Measurements from ENCODE around the gene ZNF362. TPM values are rescaled to one million over a fixed set of nuclear protein-coding genes. Genes with fewer than 3 reads are reported as not detected.
"Not testable (repeated sequence)": the region's sequence is repeated elsewhere in the genome, so short reads cannot be mapped to it uniquely, and the experiment has no call there.

ZNF362 gene
- polyA plus RNA-seq, 3 donors, result 55.9 to 65.9 (median 65.4) TPM

DNA sequence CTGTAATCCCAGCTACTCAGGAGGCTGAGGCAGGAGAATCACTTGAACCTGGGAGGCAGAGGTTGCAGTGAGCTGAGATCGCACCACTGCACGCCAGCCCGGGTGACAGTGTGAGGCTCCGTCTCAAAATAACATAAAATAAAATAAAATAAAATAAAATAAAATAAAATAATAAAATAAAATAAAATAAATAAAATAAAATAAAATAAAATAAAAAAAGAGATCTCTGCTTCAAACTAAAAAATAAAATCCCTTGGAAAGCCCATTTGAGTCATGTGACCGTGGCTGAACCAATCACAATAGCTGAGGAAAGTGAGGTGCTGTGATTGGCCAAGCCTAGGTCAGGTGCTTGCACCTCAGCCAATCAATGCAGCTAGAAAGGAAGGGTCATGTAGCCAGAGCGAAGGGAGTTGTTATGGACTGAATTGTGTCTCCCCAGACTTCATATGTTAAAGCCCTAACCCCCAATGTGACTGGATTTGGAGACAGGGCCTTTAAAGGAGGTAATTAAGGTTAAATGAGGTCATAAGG is 18.0 kb upstream of the ZNF362 start:
- DNase-seq (ENCODE audit: extremely low read depth in 1 of 11, low read depth in 9 of 11, low spot score in 4 of 11), result not testable (repeated sequence)

DNA sequence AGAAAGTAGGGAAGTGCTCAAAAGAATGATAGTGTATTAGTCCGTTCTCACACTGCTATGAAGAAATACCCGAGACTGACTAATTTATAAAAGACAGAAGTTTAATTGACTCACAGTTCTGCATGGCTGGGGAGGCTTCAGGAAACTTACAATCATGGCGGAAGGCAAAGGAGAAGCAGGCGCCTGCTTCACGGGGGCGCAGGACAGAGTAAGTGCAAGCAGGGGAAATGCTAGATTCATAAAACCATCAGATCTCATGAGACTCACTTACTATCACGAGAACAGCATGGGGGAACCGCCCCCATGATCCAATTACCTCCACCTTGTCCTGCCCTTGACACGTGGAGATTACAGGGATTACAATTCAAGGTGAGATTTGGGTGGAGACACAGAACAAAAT is 16.9 kb upstream of the ZNF362 start:
- not testable (repeated sequence) for DNase-seq (ENCODE audit: extremely low read depth in 1 of 11, low read depth in 9 of 11, low spot score in 4 of 11)

DNA sequence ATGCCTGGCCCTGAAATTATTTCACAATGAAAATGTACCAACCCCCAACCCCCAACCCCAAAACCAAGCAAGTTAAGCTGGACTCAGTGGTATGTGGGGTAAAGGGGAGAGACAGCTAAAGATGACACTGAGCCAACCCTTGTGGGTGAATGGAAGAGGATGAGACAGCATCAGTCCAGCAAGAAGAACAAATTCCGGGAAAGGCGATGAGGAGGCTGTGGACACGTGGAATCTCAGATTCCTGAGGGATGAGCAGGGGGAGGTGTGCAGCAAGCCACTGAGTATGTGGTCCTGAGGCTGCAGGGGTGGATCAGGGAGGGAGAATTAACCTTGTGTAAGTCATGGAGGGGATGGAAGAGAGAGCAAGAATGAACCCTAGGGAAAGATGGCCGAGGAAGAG is 14.4 kb upstream of the ZNF362 start:
- no peak for DNase-seq (ENCODE audit: extremely low read depth in 1 of 11, low read depth in 9 of 11, low spot score in 4 of 11)

DNA sequence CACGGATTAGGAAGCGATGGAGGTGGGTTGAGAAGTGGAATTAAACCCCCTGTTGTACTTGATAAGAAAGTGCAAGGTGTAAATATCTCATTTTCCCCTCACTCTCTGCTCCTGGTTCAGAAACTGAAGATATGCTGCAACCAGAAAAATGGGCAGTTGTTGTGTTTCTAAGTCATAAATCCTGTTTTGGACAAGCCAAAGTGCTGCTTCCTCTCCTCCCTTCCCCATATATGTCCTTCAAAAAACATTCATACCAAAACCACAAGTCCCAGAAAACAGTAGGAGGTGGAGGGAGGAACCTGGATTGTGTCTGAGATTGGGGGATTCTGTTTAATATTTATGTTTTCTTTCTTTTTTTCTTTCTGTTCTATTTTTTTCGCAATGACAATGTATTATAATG is 13.6 kb upstream of the ZNF362 start:
- no peak for DNase-seq (ENCODE audit: extremely low read depth in 1 of 11, low read depth in 9 of 11, low spot score in 4 of 11)

DNA sequence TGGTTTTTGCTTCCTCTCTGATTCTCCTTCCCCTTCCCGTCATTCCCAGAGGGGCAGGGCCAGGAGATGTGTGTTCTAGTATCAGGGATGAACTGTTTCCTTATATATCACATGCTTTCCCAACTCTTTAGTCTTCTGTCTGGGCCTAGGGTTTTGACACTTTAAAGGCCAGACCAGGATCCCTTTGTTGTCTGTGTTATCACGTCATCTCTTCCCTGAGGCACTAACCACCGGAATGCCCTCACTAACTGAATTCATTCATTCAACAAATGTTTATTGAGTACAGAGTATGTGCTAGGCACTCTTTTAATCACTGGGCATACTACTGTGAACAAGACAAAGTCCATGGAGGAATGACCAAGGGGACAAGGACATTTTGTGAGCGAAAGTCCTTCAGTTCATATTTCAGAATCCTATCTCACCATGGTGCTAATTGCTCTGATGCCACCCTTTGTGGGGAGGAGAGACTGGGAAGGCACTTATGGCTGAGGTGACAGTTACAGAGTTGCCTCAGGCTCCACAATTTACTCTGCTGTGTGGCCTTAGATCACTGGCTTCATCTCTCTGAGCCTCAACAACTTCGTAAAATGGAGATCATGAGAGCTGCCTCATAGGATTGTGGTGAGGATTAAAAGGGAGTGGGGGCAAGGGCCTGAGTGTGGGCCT is 12.0 kb upstream of the ZNF362 start:
- DNase-seq (ENCODE audit: extremely low read depth in 1 of 11, low read depth in 9 of 11, low spot score in 4 of 11), result no peak

DNA sequence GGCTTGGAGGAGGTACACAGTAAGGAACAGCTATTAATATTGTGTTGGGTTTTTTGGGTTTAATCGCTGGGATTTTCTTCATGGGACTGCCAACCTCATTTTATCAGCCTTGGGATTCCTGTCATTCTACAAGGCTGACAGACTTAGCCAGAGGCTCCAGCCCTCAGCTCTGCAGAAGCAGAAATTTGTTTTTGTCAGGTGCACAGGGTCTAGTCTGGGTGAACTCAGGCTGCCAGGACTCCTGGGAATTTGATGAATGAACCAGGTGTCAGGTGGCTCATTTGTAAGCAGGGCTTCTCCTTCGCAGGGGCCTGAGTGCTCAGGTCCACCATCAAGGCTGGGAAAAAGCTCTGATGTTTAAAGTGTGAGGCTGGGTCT is 11.5 kb upstream of the ZNF362 start:
- DNase-seq (ENCODE audit: extremely low read depth in 1 of 11, low read depth in 9 of 11, low spot score in 4 of 11), result no peak

DNA sequence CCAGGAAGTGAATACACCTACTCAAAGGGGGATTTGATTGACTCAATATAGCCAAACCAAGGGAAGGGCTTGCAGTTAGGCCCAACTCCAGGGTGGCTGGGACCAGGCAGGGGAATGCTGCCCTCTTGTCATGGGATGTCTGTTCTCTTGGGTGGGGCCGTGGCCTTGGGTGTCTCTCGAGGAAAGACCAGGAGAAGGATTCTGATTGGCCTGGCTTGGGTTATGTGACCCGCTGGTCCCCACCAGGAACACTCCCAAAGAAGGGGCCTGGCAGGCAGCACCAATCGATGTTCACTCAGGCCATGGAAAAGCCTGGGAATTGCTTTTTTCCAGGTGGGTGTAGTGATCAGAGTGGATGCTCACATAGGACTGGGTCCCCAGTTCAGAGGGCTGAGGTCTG is 10.1 kb upstream of the ZNF362 start:
- no peak for DNase-seq (ENCODE audit: extremely low read depth in 1 of 11, low read depth in 9 of 11, low spot score in 4 of 11)

DNA sequence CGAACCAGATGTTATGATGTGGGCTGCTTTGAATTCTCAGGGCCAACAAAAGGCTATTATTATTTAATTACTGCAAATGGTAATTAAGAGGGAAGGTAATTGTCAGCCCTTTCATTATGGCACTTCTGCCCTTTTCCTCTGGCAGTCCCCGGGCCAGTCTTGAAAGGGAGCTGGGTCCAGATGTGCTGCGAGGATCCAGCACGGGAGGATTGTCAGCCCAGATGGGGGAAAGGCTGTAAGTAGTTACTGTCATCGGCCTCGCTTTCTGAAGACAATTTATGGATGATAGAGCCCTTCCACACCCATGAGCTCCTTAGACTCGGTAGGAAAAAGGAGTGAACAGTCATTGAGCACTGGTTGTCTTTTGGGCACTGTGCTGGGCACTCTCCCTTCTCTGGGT is 8.7 kb upstream of the ZNF362 start:
- no peak for DNase-seq (ENCODE audit: extremely low read depth in 1 of 11, low read depth in 9 of 11, low spot score in 4 of 11)

DNA sequence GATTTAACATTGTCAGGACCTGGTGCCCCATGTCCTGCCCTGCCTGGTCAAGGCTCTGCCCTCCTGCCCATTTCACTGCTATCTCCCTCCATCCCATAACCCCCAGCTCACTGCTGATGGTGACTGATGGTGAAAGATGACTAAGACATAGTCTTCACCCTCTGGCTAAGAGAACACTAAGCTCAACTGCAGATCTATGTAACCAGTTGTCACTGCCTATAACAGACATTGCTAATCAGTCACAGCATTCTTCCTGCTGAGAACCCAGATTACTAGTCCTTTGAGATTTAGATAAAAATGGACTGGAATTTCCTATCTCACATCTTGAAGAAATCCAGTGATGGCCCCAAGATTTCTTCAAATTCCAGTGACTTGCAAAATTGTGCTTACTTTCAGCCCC is 8.0 kb upstream of the ZNF362 start:
- no peak for DNase-seq (ENCODE audit: extremely low read depth in 1 of 11, low read depth in 9 of 11, low spot score in 4 of 11)

DNA sequence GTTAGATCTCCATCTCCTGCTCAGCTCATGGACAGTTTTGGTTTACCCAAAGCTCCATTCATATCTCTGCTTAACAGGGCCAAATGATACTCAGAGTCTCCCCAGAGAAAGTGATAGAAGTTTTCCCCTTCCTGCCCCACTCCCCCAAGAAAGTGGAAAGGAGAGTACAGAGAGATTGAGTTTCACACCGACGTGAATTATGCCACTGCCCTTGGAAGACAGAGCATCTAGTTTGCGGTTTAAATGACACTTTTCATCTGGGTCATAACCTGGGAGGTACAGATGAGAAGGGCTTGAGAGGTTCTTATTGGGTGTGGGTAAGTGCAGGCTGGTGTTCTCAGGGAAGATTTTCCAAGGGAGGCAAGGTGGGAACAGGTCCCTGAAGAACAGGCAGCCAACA is 6.9 kb upstream of the ZNF362 start:
- DNase-seq (ENCODE audit: extremely low read depth in 1 of 11, low read depth in 9 of 11, low spot score in 4 of 11), result no peak

DNA sequence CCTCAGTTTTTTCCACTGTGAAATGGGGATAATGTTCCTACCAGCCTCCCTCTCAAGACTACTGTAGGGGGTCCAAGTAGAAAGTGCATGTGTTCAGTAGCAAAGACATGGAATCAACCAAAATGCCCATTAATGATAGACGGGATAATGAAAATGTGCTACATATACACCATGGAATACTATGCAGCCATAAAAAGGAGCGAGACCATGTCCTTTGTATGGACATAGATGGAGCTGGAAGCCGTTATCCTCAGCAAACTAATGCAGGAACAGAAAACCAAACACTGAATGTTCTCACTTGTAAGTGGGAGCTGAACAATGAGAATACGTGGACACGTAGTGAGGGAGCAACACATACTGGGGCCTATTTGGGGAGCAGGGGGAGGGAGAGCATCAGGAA is 6.1 kb upstream of the ZNF362 start:
- DNase-seq (ENCODE audit: extremely low read depth in 1 of 11, low read depth in 9 of 11, low spot score in 4 of 11), result no peak

DNA sequence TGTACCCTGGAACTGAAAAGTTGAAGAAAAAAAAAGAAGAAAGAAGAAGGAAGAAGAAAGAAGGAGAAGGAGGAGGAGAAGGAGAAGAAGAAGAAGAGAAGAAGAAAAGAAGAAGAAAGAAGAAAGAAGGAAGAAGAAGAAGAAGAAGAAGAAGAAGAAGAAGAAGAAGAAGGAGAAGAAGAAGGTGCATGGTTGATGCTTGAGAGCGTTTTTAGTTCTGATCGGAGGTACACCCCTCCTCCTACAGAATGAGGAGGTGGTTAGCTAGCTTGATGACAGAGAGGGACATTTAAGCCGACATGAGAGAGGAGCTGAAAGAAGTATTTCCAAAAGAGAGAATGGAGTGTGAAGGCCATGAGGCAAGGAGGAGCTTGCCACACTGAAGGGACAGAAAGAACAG is 5.6 kb upstream of the ZNF362 start:
- no peak for DNase-seq (ENCODE audit: extremely low read depth in 1 of 11, low read depth in 9 of 11, low spot score in 4 of 11)

DNA sequence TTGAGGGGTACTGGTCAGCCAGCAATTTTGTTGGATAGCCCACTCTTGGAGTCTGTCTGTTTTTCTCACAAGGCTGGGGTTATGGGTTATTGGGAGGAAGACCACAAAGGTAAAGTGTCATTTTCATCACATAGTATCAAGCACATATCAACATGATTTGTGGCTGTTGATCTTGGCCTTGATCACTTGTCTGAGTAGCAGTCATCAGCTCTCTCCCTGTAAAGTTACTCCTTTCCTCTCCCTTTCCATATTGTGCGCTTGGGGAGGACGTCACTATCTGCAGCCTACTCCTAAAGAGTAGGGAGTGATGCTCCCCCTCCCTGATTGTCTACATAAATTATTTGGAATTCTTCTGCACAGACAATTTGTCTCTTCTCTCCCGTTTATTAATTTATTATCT is 1.8 kb upstream of the ZNF362 start:
- no peak for DNase-seq (ENCODE audit: extremely low read depth in 1 of 11, low read depth in 9 of 11, low spot score in 4 of 11)

DNA sequence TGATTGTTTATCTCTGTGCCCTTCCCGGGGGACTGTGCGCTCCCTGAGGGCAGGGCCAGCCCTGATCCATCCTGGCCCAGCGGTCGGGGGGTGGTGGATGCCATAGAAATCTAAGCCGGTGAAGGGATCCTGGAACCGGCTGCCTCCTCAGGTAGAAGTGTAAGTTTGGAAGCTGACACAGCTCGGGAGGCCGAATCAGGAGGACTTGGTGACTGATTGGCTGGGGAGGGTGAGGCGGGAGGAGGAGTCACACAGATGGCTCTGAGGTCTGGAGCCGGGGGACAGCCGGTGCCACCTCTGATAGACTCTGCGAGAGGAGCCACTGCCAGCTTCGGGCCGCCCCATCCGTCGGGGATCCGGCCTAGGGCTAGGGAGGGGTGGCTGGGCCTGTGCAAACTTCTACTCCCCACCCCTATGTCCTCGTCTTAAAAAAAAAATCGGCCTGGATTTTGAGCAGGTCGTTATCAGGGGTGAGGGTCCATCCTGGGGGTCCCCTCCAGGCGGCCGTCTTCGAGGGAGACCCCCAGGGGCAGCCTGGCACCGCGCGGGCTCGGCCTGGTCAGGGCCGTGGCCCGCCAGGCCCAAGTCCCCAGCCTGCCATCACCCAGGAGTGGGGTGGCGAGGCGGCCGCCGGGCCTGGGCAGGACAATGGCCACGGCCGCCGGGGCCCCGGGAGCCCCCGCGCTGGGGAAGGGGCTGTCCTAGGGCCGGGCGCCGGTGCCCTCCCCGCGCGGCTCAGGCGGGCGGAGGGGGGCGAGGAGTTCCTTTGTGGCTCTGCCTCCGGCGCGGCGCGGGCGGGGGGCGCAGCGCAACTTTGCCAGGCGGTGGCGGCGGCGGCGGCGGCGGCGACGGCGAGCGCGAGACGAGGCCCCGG is 708 bp upstream of the ZNF362 start:
- peak in 5 of 11 donors; percentile 47 to 74 (median 54) for DNase-seq (ENCODE audit: extremely low read depth in 1 of 11, low read depth in 9 of 11, low spot score in 4 of 11)

DNA sequence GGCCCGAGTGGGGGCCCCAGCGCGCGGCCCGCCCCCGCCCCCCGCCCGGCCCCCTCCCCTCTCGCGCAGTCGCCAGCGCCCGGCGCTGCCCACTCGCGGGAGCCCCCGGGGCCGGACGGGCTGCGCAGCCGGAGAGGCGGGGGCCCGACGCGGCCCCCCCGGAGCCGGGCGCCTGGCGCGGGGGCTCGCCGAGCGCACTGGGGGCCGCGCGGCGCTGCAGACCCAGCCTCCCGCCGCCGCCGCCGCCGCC is 146 bp upstream of the ZNF362 start:
- DNase-seq (ENCODE audit: extremely low read depth in 1 of 11, low read depth in 9 of 11, low spot score in 4 of 11), result no peak

DNA sequence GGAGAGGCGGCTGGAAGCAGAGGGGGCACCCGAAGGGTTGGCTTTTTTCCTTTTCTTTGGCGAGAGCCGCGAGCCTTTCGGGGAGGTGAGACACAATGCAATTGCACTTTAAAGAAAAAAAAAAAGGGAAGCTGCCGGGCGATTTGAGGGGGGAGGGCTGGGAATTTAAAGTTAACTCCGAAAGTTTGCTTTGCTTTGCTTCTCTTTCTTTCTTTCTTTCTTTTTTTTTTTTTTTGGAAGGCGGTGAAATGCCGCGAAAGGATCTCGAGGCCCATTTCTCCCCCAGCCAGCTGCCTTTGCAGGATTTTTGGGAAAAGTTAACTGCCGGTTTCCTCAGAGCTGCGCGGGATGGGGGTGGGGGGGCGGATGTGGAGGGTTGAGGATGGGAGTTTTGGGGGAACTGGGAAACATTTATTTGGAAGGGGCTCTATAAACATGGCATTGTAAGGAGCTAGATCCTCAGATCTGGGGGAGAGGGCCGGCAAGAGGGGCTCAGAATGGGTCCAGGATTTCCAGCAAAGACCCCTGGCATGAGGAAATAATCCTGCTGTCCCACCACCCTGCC is 997 bp downstream of the ZNF362 start:
- no peak for DNase-seq (ENCODE audit: extremely low read depth in 1 of 11, low read depth in 9 of 11, low spot score in 4 of 11)

DNA sequence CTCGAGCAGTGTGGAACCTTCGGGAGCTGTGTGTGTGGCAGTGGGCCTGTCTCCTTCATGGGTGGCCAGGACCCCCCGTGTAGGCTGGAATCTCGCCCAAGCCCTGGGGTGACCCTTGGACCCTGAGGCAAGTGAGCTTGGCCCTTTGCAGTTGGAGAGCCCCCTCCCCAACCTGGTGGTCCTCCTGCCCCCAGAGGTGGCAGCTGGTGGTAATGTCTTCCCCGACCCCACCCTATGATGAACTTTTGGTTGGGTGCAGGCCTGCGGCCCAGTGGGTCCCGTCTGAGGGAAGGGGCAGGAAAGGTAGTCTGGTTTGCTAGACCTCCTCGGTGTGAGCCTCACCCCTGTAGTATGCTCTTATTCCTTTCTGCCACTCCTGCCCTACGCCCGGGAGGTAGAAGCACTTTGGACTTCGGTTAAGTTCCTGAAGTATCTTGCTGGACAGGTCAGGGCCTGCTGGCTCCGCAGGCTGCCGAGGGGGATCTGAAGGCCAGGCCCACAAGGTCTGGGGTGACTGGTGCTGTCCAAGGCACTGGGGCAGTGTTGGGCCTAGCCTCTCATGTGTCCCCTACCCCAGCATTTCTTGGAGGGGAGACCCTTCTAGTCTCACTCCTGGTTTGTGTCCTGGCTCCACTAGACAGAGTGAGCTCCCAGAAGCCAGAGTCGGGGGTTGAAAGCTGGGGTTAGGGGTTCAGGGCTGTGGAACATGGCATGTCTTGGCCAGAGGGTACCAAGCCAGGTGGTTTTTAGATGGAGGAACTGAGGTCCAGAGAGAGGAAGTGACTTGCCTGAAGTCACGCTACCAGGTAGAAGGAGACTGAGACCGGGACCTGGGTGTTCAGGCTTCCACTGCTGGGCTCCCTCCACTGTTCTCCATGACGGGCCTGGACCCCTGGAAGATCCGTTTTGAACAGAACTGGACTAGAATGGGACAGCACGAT is 1.8 kb downstream of the ZNF362 start:
- DNase-seq (ENCODE audit: extremely low read depth in 1 of 11, low read depth in 9 of 11, low spot score in 4 of 11), result no peak

DNA sequence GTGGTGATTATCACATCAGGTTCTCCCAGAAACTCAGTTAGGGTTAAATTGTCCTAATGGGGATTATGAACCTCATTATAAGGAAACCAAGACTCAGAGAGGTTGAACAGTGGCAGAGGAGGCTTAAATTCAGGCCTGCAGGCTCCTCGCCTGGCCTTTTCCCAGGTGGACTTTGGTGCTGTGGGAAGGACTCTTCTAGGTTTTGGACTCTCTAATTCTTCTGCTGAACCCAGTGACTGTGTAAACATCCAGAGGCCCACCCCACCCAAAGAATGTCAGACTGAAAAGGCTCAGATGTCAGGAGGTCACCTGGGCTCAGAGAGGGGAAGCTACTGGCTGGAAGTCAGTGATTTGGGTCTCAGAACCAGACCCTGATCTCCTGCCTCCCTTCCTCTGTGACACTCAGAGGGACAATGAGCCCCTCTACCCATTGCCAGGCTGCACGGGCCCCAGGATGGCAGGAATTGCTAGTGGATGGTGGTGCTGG is 2.5 kb downstream of the ZNF362 start:
- no peak for DNase-seq (ENCODE audit: extremely low read depth in 1 of 11, low read depth in 9 of 11, low spot score in 4 of 11)

DNA sequence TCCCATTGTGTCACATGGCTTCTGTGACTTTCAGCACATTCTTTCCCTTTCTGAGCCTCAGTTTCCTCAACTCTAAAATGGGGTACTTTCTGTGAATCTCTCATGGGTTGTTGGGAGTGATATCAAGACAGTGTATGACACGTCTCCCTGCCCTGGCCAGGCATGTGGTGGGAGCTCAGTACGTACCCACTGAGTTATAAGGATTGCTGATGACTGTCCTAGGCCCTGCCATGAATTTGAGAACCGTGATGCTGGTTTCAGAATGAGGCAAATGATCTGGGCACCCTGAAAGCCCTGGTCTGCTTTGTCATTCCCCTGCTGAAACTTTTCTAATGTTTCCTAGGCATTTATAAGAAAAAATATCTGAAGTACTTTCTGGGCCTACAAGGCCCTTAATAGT is 3.6 kb downstream of the ZNF362 start:
- no peak for DNase-seq (ENCODE audit: extremely low read depth in 1 of 11, low read depth in 9 of 11, low spot score in 4 of 11)
